ENCODE results near the gene ZC2HC1B. TPM values are rescaled to one million over a fixed set of nuclear protein-coding genes. Genes with fewer than 3 reads are reported as not detected.

Gene ZC2HC1B
- total RNA-seq, 1 donor from 2014 or later: not detected

DNA sequence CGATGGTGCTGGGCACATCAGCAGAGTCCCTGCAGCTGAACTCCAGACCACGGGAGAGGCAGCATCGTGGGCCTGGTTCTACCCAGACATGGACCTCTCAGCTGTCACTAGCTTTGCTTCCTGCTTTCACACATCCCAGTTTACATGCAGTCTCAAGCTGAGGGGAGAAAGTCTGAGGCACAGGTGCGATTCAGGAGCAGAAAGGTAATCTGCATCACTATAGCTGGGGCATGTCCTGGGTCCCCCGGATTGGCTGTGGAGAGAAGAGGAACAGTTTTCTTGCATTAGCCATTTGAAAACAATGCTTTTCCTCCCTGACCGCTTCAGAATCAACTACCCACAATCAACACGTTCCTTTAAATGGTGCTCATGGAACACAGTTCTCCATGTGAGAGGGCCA is 83.9 kb downstream of the ZC2HC1B start:
- no peak overlapping the region for H3K27ac Mint-ChIP-seq
- peaks cover 5% of the 10 kb centered on the region for H3K27me3 Mint-ChIP-seq (ENCODE audit: insufficient read depth, low read depth)

DNA sequence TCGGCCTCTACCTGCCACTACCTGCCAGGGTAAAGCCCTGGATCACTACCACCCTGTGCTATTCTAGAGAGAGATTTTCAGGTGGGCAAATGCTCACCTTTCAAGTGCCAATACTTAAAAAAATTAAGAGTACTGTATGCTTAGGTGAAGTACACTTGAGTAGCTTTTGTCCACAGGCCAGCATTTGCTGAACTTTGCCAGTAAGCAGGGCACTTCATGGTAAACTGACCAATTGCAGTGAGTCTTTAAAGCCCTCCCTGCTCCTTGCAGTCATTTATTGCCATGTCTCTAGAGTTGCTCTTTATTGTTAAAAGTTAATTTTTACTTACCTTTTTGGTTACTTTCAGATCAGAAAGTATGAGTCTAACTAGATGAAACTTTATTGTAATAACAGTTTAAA is 85.3 kb downstream of the ZC2HC1B start:
- no peak overlapping the region for H3K4me2 ChIP-seq
- H3F3A ChIP-seq (ENCODE audit: low read depth): no peaks in the 10 kb centered on the region
- peaks cover 5% of the 10 kb centered on the region for H3K27me3 Mint-ChIP-seq (ENCODE audit: insufficient read depth, low read depth)
- no peak overlapping the region for H2AFZ ChIP-seq (replicated peaks)
- H3K9me3 ChIP-seq (ENCODE audit: low read depth): no peaks in the 10 kb centered on the region
- H3K4me3 Mint-ChIP-seq: no peak overlapping the region
- peaks cover 3% of the 10 kb centered on the region for H3K9me3 Mint-ChIP-seq
- H3K4me1 ChIP-seq: peaks cover 15% of the 10 kb centered on the region
- H3K36me3 ChIP-seq: no peaks in the 10 kb centered on the region
- no peak overlapping the region for H3K27ac ChIP-seq
- no peak overlapping the region for H3K4me3 ChIP-seq
- no peak overlapping the region for H3K9ac ChIP-seq
- no peak for DNase-seq (ENCODE audit: low spot score)
- H3K79me2 ChIP-seq (ENCODE audit: low read depth): no peaks in the 10 kb centered on the region
- no peak overlapping the region for H3K27ac Mint-ChIP-seq
- peaks cover 8% of the 10 kb centered on the region for H3K27me3 ChIP-seq
- peaks cover 2% of the 10 kb centered on the region for H3K4me1 Mint-ChIP-seq
- H3K36me3 Mint-ChIP-seq: peaks cover 49% of the 10 kb centered on the region
- H4K20me1 ChIP-seq (ENCODE audit: low read depth): no peaks in the 10 kb centered on the region
- TF ChIP-seq, protein P1, sequence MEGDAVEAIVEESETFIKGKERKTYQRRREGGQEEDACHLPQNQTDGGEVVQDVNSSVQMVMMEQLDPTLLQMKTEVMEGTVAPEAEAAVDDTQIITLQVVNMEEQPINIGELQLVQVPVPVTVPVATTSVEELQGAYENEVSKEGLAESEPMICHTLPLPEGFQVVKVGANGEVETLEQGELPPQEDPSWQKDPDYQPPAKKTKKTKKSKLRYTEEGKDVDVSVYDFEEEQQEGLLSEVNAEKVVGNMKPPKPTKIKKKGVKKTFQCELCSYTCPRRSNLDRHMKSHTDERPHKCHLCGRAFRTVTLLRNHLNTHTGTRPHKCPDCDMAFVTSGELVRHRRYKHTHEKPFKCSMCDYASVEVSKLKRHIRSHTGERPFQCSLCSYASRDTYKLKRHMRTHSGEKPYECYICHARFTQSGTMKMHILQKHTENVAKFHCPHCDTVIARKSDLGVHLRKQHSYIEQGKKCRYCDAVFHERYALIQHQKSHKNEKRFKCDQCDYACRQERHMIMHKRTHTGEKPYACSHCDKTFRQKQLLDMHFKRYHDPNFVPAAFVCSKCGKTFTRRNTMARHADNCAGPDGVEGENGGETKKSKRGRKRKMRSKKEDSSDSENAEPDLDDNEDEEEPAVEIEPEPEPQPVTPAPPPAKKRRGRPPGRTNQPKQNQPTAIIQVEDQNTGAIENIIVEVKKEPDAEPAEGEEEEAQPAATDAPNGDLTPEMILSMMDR (IDR thresholded peaks at IDR 0.05): no peak
- TF ChIP-seq EZH2 (IDR thresholded peaks at IDR 0.05): no peak
- TF ChIP-seq EZH2phosphoT487 (IDR thresholded peaks at IDR 0.05): no peak

More for the DNA sequence above, 83.9 kb downstream of the ZC2HC1B start:
- Histone ChIP-seq H3K36me3 (no peaks in the 10 kb centered on the region), H3K4me1 (peaks cover 4% of the 10 kb centered on the region), H3K9ac (no peak overlapping the region), H3K27me3 (peaks cover 5% of the 10 kb centered on the region), H3K27ac (no peak overlapping the region), H4K20me1 (ENCODE audit: low read depth) (no peaks in the 10 kb centered on the region), H3F3A (ENCODE audit: low read depth) (no peaks in the 10 kb centered on the region), H3K4me3 (no peak overlapping the region), H2AFZ (replicated peaks) (no peak overlapping the region), H3K9me3 (ENCODE audit: low read depth) (no peaks in the 10 kb centered on the region), H3K4me2 (no peak overlapping the region), H3K79me2 (ENCODE audit: low read depth) (no peaks in the 10 kb centered on the region)
- DNase-seq (ENCODE audit: low spot score): no peak
- Mint-ChIP-seq H3K4me3 (no peak overlapping the region), H3K36me3 (peaks cover 51% of the 10 kb centered on the region), H3K9me3 (peaks cover 5% of the 10 kb centered on the region), H3K4me1 (peaks cover 2% of the 10 kb centered on the region)
- TF ChIP-seq, protein P1 (IDR thresholded peaks at IDR 0.05): no peak

DNA sequence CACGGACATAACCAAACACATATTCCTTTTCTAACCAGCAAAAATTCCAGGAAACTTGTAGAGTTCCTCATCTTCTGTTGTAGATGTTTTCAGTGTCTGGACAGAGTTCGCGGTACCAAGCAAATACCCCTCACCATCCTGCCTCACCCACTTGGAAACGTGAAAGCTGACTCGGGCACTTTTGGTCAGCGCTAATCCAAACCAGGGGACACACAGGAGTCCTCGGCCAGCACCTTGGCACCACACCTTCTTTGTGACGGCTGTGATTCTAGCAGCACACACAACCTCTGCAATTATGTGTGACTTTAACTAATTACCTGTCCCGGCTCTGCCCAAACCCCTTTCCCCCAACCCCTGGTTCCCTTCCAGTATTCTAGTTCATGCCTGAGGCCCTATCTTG is 85.7 kb downstream of the ZC2HC1B start:
- Histone ChIP-seq H2AFZ (replicated peaks) (no peak overlapping the region), H3K27me3 (peaks cover 12% of the 10 kb centered on the region), H3K36me3 (no peaks in the 10 kb centered on the region), H3K9ac (no peak overlapping the region), H3K9me3 (ENCODE audit: low read depth) (no peaks in the 10 kb centered on the region), H3K4me3 (no peak overlapping the region), H3K79me2 (ENCODE audit: low read depth) (no peaks in the 10 kb centered on the region), H3K4me1 (peaks cover 15% of the 10 kb centered on the region), H3K27ac (no peak overlapping the region), H3F3A (ENCODE audit: low read depth) (no peaks in the 10 kb centered on the region), H3K4me2 (no peak overlapping the region), H4K20me1 (ENCODE audit: low read depth) (no peaks in the 10 kb centered on the region)
- no peak for TF ChIP-seq EZH2 (IDR thresholded peaks at IDR 0.05)
- TF ChIP-seq, protein P1 (IDR thresholded peaks at IDR 0.05): no peak
- no peak for TF ChIP-seq EZH2phosphoT487 (IDR thresholded peaks at IDR 0.05)
- DNase-seq (ENCODE audit: low spot score): no peak
- no peak overlapping the region for H3K4me3 Mint-ChIP-seq
- H3K27ac Mint-ChIP-seq: no peak overlapping the region
- peaks cover 3% of the 10 kb centered on the region for H3K9me3 Mint-ChIP-seq
- peaks cover 49% of the 10 kb centered on the region for H3K36me3 Mint-ChIP-seq
- peaks cover 5% of the 10 kb centered on the region for H3K27me3 Mint-ChIP-seq (ENCODE audit: insufficient read depth, low read depth)
- H3K4me1 Mint-ChIP-seq: peaks cover 2% of the 10 kb centered on the region
